Measurements from ENCODE around the gene CELA3A.

Gene CELA3A

DNA sequence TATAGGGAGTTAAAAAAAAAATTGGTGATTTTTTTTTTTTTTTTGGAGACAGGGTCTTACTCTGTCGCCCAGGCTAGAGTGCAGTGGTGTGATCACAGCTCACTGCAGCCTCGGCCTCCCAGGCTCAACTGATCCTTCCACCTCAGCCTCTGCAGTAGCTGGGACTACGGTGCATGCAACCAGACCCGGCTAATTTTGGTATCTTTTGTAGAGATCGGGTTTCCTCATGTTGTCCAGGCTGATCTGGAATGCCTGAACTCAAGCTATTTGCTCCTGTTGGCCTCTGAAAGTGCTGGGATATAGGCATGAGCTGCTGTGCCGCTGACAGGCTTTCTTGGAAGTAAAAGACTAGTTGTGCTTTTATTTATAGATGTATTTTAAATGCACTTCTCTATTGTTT is 54.0 kb downstream of the CELA3A start:
- no peaks in the 10 kb centered on the region for H3K9me3 ChIP-seq (ENCODE audit: insufficient read depth, low read length, severe bottlenecking)
- H3K9ac ChIP-seq (ENCODE audit: low read depth, low read length), result no peak overlapping the region
- TF ChIP-seq, protein P1, sequence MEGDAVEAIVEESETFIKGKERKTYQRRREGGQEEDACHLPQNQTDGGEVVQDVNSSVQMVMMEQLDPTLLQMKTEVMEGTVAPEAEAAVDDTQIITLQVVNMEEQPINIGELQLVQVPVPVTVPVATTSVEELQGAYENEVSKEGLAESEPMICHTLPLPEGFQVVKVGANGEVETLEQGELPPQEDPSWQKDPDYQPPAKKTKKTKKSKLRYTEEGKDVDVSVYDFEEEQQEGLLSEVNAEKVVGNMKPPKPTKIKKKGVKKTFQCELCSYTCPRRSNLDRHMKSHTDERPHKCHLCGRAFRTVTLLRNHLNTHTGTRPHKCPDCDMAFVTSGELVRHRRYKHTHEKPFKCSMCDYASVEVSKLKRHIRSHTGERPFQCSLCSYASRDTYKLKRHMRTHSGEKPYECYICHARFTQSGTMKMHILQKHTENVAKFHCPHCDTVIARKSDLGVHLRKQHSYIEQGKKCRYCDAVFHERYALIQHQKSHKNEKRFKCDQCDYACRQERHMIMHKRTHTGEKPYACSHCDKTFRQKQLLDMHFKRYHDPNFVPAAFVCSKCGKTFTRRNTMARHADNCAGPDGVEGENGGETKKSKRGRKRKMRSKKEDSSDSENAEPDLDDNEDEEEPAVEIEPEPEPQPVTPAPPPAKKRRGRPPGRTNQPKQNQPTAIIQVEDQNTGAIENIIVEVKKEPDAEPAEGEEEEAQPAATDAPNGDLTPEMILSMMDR (IDR thresholded peaks at IDR 0.05; ENCODE audit: borderline replicate concordance, extremely low read depth, low read length, poor library complexity, severe bottlenecking), result no peak
- TF ChIP-seq EZH2 (IDR thresholded peaks at IDR 0.05; ENCODE audit: borderline replicate concordance, low read depth, low read length, severe bottlenecking), result no peak
- H2AFZ ChIP-seq (ENCODE audit: low read depth, low read length), result no peak overlapping the region
- H3K36me3 ChIP-seq (ENCODE audit: insufficient read depth, low read length), result peaks cover 30% of the 10 kb centered on the region
- no peak overlapping the region for H3K27ac ChIP-seq (ENCODE audit: low read length)
- DNase-seq, result no peak
- H3K4me2 ChIP-seq (ENCODE audit: insufficient read depth, low read length), result peak overlapping the region; percentile 20; the same call in 1 of the 2 replicates
- no peaks in the 10 kb centered on the region for H3K27me3 ChIP-seq (ENCODE audit: insufficient read depth, low read length, poor library complexity)
- no peak overlapping the region for H3K4me3 ChIP-seq (ENCODE audit: low read depth in 1 of 2, low read length in 2 of 2)
- H3K4me1 ChIP-seq (ENCODE audit: insufficient read depth, low read length), result peaks cover 38% of the 10 kb centered on the region
- H3K79me2 ChIP-seq (ENCODE audit: insufficient read depth, low read length), result peaks cover 83% of the 10 kb centered on the region
- ATAC-seq (ENCODE audit: insufficient read depth, low read depth), result no peak
- peaks cover 70% of the 10 kb centered on the region for H4K20me1 ChIP-seq (ENCODE audit: insufficient read depth, low read length)

DNA sequence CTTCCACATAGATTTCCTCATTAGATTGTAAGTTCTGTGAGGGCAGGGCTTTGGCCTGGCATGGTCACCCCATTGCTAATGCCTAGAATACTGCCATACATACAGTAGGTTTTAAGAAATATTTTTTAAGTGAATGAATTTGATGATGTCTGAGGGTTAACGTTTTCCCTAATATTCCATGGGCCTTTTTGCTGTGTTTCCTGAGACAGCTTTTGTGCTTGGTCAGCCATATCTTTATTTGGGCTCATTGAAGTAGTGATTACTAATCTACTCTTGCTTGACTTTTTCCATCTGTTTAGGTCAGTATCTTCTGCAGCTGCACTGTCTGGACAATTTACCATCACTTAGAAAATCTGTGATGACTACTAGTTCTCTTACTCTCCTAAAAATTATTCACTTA is 54.6 kb downstream of the CELA3A start:
- H3K27ac ChIP-seq (ENCODE audit: low read length), result no peak overlapping the region

DNA sequence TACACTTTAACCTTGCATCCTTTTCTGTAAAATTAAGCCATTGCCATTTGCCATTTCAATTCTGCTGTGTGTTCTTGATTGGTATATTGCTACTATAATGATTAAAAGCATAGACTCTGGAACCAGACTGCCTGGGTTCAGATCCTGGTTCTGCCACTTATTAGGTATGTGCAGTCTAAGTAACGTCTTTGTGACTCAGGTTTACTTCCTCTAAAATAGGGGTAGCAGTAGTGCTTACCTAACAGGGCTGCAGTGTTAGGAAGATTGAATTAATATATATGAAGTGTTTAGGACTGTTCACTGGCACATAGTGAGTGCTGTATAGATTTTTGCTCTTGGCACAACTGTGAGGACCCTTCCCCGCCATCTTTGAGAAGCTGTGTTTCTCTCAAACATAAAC is 55.5 kb downstream of the CELA3A start:
- Histone ChIP-seq H3K27ac (ENCODE audit: low read length) (no peak overlapping the region), H3K36me3 (ENCODE audit: insufficient read depth, low read length) (peaks cover 30% of the 10 kb centered on the region), H3K79me2 (ENCODE audit: insufficient read depth, low read length) (peaks cover 96% of the 10 kb centered on the region), H3K9ac (ENCODE audit: low read depth, low read length) (no peak overlapping the region), H3K4me2 (ENCODE audit: insufficient read depth, low read length) (0 out of 2 replicates have a peak overlapping the region, but pooled peaks have one; percentile 1), H3K27me3 (ENCODE audit: insufficient read depth, low read length, poor library complexity) (no peaks in the 10 kb centered on the region), H3K4me3 (ENCODE audit: low read depth in 1 of 2, low read length in 2 of 2) (no peak overlapping the region), H3K9me3 (ENCODE audit: insufficient read depth, low read length, severe bottlenecking) (no peaks in the 10 kb centered on the region), H4K20me1 (ENCODE audit: insufficient read depth, low read length) (peaks cover 80% of the 10 kb centered on the region), H2AFZ (ENCODE audit: low read depth, low read length) (no peak overlapping the region), H3K4me1 (ENCODE audit: insufficient read depth, low read length) (peaks cover 34% of the 10 kb centered on the region)
- TF ChIP-seq, protein P1 (IDR thresholded peaks at IDR 0.05; ENCODE audit: borderline replicate concordance, extremely low read depth, low read length, poor library complexity, severe bottlenecking), result no peak
- no peak for TF ChIP-seq EZH2 (IDR thresholded peaks at IDR 0.05; ENCODE audit: borderline replicate concordance, low read depth, low read length, severe bottlenecking)
- no peak for ATAC-seq (ENCODE audit: insufficient read depth, low read depth)
- DNase-seq, result no peak

More for the DNA sequence above, 54.6 kb downstream of the CELA3A start:
- peak overlapping the region; percentile 20; the same call in 1 of the 2 replicates for H3K4me2 ChIP-seq (ENCODE audit: insufficient read depth, low read length)
- H3K79me2 ChIP-seq (ENCODE audit: insufficient read depth, low read length), result peaks cover 89% of the 10 kb centered on the region
- no peak overlapping the region for H3K9ac ChIP-seq (ENCODE audit: low read depth, low read length)
- H3K27me3 ChIP-seq (ENCODE audit: insufficient read depth, low read length, poor library complexity), result no peaks in the 10 kb centered on the region
- H3K4me3 ChIP-seq (ENCODE audit: low read depth in 1 of 2, low read length in 2 of 2), result no peak overlapping the region
- no peak for ATAC-seq (ENCODE audit: insufficient read depth, low read depth)
- H3K9me3 ChIP-seq (ENCODE audit: insufficient read depth, low read length, severe bottlenecking), result no peaks in the 10 kb centered on the region
- TF ChIP-seq, protein P1 (IDR thresholded peaks at IDR 0.05; ENCODE audit: borderline replicate concordance, extremely low read depth, low read length, poor library complexity, severe bottlenecking), result no peak
- no peak for TF ChIP-seq EZH2 (IDR thresholded peaks at IDR 0.05; ENCODE audit: borderline replicate concordance, low read depth, low read length, severe bottlenecking)
- H4K20me1 ChIP-seq (ENCODE audit: insufficient read depth, low read length), result peaks cover 74% of the 10 kb centered on the region
- DNase-seq, result no peak
- no peak overlapping the region for H2AFZ ChIP-seq (ENCODE audit: low read depth, low read length)
- H3K4me1 ChIP-seq (ENCODE audit: insufficient read depth, low read length), result peaks cover 38% of the 10 kb centered on the region
- peaks cover 30% of the 10 kb centered on the region for H3K36me3 ChIP-seq (ENCODE audit: insufficient read depth, low read length)

DNA sequence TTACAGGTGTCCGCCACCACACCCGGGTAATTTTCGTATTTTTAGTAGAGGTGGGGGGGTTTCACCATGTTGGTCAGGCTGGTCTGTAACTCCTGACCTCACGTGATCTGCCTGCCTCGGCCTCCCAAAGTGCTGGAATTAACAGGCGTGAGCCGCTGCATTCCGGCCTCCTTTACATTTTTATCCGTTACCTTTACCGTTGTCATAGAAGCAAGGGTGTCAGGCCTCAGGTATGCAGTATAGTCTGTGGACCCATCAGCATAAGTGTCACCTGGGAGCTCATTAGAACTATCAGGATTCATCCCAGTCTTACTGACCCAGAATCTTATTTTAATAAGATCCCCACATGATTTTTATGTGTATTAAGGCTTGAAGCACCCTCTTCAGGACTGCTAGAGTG is 56.4 kb downstream of the CELA3A start:
- Histone ChIP-seq H3K4me1 (ENCODE audit: insufficient read depth, low read length) (peaks cover 30% of the 10 kb centered on the region), H3K4me2 (ENCODE audit: insufficient read depth, low read length) (no peak overlapping the region), H4K20me1 (ENCODE audit: insufficient read depth, low read length) (peaks cover 90% of the 10 kb centered on the region), H3K4me3 (ENCODE audit: low read depth in 1 of 2, low read length in 2 of 2) (no peak overlapping the region), H3K27me3 (ENCODE audit: insufficient read depth, low read length, poor library complexity) (no peaks in the 10 kb centered on the region), H3K27ac (ENCODE audit: low read length) (no peak overlapping the region), H3K36me3 (ENCODE audit: insufficient read depth, low read length) (peaks cover 30% of the 10 kb centered on the region), H3K79me2 (ENCODE audit: insufficient read depth, low read length) (peaks cover 98% of the 10 kb centered on the region), H2AFZ (ENCODE audit: low read depth, low read length) (no peak overlapping the region), H3K9me3 (ENCODE audit: insufficient read depth, low read length, severe bottlenecking) (no peaks in the 10 kb centered on the region), H3K9ac (ENCODE audit: low read depth, low read length) (no peak overlapping the region)
- ATAC-seq (ENCODE audit: insufficient read depth, low read depth) (no peak), DNase-seq (no peak)
- TF ChIP-seq, protein P1 (IDR thresholded peaks at IDR 0.05; ENCODE audit: borderline replicate concordance, extremely low read depth, low read length, poor library complexity, severe bottlenecking), result no peak
- TF ChIP-seq EZH2 (IDR thresholded peaks at IDR 0.05; ENCODE audit: borderline replicate concordance, low read depth, low read length, severe bottlenecking), result no peak
